GM21529 (cell line): Measurements from ENCODE around the gene HNRNPF.
"Not testable (repeated sequence)": the region's sequence is repeated elsewhere in the genome, so short reads cannot be mapped to it uniquely, and the experiment has no call there.

Experiments
- ATAC-seq: cut with Tn5 transposase; IDR thresholded peaks from one replicate; pipeline ENCODE4 v1.9.1; 2021; ENCODE audit not compliant: unreplicated experiment

Gene HNRNPF

DNA sequence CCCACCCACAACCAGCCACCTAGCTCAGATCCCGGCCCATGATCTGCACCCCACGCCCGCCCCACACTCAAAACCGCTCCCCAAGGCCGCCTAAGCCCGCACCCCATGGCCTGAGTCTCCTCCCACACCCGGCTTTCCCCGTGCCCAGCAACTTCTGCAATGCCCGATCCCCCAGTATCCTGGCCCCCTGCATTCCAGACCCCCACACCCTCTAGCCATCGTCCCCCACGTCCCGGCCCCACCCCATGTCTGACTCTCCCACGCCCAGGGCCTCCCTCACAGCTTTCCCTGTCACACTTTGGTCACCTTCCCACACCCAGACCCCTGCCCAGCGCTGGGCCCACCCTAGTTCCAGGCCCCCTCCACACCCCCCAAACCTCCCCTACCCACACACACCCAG lies 57.7 kb downstream of the HNRNPF start:
- no peak for ATAC-seq

DNA sequence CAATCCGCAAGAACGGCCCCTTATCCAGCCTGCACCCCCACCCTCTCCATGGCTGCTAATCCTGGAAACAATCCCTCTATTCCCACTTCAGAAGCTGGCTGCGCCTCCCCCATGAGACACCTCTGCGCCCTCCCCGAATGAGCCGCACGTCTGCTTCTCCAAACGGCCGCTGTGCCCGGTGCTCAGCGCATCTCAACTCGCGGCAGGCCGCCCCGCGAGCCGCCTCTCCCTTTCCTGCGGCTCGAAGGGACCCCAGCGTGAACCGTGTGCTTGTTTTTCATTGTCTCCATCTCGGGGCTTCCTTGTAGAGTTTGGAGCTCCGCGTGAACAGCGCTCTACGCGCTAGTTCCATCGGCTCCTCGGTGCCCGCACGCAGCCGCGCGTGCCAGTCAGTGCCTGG lies 58.3 kb downstream of the HNRNPF start:
- no peak for ATAC-seq

DNA sequence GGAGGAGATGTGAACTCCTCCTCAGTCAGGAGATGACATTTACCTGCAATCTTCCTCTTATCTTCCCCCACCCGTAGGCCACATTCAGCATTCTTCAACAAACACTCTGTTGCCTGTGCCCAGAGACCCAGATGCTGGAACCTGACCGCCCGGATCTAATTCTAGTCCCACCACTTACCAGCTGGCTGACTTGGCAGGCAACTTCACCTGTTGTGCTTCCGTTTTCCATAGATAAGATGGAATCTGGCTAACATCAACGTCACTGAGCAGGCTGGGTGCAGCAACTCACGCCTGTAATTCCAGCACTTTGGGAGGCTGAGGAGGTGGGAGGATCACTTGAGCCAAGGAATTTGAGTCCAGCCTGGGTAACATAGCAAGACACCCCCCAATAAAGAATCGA lies 58.8 kb downstream of the HNRNPF start:
- no peak for ATAC-seq

DNA sequence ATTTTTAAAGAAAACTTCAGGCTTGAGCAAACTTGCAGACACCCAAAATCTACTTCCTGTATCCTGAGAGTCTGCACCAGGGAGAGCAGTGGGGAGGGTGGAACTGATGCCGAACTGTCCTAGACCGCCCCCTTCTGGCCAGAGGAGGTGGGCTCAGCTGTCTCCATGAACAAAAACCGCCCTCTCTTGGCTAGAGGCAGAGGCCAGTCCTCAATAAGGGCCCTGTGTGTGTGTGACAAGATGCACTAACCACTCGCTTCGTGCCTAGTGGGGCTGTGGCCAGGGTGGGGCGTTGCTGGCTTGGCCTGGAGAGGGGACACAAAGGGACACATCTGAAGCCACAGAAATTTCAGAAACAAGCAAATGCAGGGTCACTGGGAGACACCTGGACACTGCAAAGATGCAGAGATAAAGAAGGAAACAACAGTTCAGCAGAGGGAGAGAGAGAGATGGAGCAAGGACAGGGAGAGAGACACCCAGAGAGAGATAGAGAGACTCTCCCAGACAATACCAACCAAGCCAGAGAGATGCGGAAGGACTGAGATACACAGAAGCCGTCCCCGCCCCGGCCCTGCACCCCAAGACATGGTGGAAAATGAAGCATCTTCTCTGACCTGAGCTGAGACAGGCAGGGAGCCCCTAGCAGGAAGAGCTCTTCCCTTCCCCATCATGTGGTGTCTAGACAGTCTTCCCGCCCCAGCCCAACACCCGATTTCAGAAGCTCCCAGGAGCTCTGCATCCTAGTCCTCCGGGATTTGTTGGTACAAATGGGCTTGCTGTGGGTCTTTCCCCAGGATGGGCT lies 60.3 kb downstream of the HNRNPF start:
- ATAC-seq, result peak; percentile 100

DNA sequence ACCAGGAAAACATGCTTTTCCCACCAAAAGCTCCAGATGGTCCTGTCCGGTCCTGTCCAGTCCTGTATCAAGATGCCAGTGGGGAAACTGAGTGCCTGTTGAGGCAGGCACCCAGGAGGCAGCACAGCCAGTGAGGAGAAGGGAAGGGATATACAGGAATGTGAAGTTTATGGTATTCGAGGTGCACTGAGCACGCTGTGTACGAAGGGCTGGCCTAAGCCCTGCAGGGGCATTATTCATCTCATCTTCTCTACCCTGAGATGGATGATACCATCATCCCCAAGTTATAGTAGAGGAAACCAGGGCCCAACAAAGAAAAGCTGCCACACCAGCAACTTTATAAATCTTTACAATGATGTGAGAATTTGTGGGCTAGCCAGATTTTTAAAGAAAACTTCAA lies 61.0 kb downstream of the HNRNPF start:
- no peak for ATAC-seq

DNA sequence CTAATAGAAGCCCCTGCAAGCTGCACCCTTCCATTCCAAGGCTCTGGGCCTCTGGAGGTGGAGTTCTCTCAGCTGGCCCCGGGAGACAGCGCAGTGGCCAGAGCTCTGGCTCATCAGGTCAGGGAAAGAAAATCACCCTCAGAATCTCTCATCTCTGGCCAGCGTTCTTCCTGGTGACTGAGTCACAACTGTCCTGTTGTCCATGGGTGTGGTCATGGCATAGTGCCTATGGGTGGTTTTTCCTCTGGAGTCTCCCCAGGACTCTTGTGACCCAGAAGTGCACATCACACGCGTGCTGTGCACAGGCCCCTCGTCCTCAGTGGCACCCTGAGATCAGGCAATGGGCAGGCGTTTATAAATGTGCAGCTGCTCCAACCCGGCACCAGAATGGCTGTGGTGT lies 64.9 kb downstream of the HNRNPF start:
- ATAC-seq, result no peak

DNA sequence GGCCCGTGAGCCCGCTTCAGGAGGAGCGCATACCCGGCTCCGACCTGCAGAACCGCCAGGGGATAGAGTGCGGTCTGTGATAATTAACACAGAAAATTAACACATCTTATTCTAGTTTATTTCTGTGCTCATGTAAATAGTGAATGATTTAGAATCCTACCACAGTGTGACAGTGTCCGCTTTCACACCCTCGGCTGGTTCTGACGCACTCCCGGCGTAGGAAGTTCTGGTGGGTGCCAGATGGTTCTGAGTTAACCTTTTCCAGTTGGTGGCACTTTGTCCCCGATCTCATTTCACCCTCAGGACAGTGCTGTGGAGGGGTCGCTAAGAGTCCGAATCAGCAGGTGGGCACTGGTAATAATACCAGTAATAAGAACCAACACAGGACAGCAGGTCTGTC lies 65.9 kb downstream of the HNRNPF start:
- no peak for ATAC-seq

DNA sequence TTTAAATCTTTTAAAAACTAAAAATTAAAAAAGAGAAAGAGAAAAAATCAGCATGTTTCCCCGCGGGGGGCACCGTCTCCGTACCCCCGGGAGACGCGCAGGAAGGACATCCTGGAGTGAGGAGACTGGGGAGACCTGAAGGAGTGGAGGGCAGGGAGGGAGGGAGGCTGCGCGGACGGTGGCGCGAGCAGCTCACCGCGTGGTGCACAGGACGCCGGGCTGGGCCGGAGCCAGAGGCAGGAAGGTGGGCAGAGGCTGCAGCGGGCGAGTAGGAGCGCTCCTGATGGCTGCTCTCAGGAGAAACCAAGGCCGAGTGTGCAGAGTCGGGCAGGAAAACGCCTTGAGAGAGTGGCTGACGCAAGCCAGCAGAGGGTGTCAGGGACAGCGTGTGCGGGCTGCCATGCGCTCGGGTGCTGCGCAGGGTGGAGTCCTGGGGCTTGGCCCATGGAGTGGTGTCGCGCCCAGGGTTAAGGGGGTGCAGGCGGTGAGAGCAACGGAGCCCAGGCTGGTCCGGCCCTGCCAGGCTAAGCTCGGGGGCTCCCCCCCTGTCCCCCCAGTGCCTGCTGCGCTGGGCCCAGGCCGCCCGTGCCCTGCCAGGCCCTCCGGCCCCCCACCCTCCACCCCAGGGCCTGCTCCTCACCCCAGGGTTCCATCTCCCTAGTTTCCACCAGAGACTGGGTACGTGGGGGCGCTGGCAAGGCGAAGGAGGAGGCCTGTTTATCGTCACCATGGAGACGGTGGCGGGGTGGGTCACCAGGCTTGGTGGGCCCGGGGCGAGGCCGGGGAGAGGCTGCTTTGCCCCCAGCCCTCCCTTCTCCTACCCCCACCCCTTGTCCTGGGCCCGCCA lies 66.5 kb downstream of the HNRNPF start:
- no peak for ATAC-seq

DNA sequence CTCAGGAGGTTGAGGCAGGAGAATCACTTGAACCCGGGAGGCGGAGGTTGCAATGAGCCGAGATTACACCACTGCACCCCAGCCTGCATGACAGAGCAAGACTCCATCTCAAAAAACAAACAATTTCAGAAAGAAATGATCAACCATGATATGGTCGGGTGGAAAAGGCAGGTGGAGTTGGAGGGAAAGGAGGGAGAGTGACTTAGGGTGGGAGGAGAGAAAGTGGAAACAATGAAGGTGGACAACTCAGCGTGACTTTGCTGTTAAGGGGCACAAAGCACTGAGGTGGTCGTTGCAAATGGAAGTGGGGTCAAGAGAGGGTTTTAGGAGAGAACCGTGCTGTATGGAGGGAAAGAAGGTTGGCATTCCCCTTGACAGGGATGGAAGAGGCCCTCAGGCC lies 67.5 kb downstream of the HNRNPF start:
- no peak for ATAC-seq

DNA sequence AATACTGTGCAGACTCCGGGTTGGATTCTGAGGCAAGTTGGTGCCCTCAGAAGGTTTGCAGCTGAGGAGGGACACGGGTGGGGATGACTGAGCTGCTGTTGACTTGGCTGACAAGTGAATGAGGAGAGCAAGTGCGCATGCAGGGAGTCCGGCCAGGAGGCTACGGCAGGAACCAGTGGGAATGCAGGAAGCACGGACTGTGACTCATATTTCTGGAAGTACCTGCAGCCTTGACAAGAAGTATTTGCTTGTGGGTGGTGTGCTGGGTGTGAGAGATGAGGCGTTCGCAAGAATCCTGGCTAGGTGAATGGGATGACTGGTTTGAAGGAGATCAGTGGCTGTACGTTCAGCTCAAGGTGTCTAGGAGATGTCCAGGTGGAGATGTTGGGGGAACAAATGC lies 68.4 kb downstream of the HNRNPF start:
- no peak for ATAC-seq

DNA sequence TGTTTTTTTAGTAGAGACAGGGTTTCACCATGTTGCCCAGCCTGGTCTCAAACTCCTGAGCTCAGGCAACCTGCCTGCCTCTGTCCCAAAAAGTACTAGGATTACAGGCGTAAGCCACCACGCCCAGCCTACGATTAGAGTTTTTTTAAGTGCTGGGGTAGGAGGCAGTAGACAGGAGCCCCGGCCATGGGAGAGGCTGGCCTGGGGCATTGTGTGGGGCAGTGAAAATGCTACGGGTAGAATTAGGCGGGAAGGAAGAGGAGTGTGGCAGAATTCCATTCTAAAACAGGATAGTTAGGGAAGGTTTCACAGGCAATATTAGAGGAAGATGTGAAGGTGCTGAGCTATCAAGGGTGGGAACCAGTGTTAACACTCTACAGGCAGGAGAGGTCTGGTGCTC lies 68.9 kb downstream of the HNRNPF start:
- ATAC-seq, result no peak

DNA sequence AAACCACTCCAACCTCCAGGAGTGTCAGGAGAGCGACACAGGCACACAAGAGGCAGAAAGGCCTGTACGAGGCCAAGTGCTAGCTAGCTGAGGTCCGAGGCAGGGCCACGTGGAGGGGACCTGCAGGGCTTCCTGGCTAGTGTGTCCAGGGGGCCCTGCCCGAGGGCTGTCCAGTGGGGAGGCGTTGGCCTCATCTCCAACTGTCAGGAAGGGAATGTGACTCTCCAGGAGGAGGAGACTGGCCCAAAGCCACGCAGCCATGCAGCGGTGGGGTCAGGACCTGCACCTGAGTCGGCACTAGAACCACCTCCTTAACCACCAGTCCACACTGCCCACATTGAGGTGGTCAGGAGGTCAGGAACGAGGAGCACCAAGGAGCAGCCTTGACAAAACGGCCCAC lies 69.8 kb downstream of the HNRNPF start:
- ATAC-seq, result no peak

DNA sequence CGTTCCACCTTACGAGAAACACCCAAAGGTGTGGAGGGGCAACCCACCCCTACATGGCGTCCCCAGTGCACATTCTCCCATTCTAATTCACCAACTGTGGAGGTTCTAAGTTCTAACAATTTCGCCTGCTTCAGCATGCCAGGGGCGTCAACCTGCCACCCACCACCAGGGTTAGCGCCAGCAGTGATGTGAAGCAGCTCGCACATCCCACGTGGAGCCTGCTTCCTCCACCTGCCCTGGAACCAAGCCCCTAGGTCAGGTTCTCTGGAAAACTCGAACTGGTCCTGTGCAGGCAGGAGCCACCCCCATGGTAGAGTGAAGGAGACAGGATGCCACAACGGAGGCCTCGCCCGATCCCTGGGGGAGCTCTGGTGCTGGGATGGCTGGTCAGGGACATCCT lies 70.9 kb downstream of the HNRNPF start:
- ATAC-seq, result no peak

DNA sequence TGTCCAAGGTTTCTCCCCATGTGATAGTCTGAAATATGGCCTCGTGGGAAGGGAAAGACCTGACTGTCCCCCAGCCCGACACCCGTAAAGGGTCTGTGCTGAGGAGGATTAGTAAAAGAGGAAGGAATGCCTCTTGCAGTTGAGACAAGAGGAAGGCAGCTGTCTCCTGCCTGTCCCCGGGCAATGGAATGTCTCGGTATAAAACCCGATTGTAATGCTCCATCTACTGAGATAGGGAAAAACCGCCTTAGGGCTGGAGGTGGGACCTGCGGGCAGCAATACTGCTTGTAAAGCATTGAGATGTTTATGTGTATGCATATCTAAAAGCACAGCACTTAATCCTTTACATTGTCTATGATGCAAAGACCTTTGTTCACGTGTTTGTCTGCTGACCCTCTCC lies 71.5 kb downstream of the HNRNPF start:
- ATAC-seq, result not testable (repeated sequence)

DNA sequence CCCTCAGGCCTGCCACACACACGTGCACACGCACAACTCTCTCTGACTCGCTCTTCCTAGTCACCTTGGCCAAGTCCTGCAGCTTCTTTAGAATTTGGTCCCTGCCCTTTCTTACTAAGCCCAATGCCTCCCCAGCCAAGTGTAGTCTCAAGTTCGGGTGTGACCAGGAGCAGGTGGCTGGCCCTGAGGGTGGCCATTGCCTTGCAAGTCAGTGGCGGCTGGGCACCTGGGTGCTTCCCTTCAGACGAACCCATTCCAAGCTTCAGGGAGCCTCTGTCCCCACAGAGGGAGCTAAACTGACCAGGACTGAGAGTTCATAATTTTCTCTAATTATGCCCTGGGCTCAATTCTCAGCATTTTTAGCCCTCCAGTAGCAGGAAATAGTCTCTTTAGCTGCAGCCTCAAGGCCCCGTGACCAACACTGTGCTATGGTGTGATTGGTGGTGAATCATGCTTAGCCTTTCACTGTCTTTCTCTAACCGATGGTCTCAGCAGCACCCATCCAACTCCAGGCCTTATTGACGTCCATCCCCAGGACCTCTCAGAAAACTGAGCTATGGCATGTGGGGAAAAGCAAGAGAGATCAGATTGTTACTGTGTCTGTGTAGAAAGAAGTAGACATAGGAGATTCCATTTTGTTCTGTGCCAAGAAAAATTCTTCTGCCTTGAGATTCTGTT lies 72.2 kb downstream of the HNRNPF start:
- no peak for ATAC-seq

DNA sequence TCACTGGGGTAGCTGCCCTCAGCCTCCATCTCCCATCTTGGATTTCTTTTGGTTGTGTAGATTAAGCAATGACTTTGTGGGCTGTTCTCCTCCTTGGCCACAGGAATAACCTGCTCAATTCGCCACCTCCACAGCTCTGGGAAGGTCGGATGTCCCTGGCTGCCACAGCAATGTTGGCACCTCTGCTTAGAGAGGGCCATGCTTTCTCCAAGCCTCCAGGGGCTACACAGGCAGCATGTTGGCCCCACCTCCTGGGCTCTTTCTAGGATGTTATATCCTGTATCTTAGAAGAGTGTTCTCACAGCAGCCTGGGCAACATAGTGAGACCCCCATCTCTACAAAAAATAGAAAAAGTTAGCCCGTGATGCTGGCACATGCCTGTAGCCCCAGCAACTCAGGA lies 72.9 kb downstream of the HNRNPF start:
- ATAC-seq, result no peak
